Gastrocnemius medialis (tissue), 4 donors: ENCODE data around the gene CAP1. TPM values are rescaled to one million over a fixed set of nuclear protein-coding genes. Genes with fewer than 3 reads are reported as not detected.
A peak's percentile ranks its signal among the peaks of the same experiment; 100 is the strongest.

Experiments used
- ATAC-seq, 2 donors: fragments of 150-250 bp; one replicate each; pipeline ENCODE4 v1.9.1; 2016
- DNase-seq, 2 donors: peaks; one replicate each; pipeline ENCODE4 v3.0.0-alpha.2; 2019
- H3K27ac ChIP-seq, 4 donors: fragments of 200-600 bp; sonication (generic); 1 replicate in 1 of 4; 2 replicates in 3 of 4; pipeline ENCODE4 v1.5.1; 2016 to 2018; ENCODE audit warnings: mild to moderate bottlenecking in 2 of 4, moderate library complexity in 1 of 4
- H3K27me3 ChIP-seq, 3 donors: fragments of 200-600 bp; sonication (generic) in 2 of 3; 1 replicate in 1 of 3; 2 replicates in 2 of 3; pipeline versions ENCODE4 v1.5.1 to v1.6.0; 2016 to 2019; ENCODE audit warnings: mild to moderate bottlenecking in 1 of 3, moderate library complexity in 1 of 3
- H3K36me3 ChIP-seq, 2 donors: fragments of 200-600 bp; sonication (generic) in 1 of 2; one replicate each; pipeline ENCODE4 v1.5.1; 2017 to 2018
- H3K4me1 ChIP-seq, 2 donors: fragments of 200-600 bp; sonication (generic) in 1 of 2; one replicate each; pipeline ENCODE4 v1.5.1; 2016 to 2017; ENCODE audit warnings: mild to moderate bottlenecking in 2 of 2
- H3K4me3 ChIP-seq, 4 donors: fragments of 200-600 bp; sonication (generic) in 3 of 4; 1 replicate in 1 of 4; 2 replicates in 3 of 4; pipeline ENCODE4 v1.5.1; 2016 to 2019; ENCODE audit warnings: mild to moderate bottlenecking in 2 of 4
- H3K9me3 ChIP-seq, 3 donors: fragments of 200-600 bp; sonication (generic) in 2 of 3; 1 replicate in 1 of 3; 2 replicates in 2 of 3; pipeline ENCODE4 v1.5.1; 2016 to 2019
- POLR2A ChIP-seq, 2 donors: fragments of 450-650 bp; IDR thresholded peaks; one replicate each; pipeline ENCODE4 v1.6.1; 2017; ENCODE audit warnings: antibody characterized with exemption in 2 of 2, mild to moderate bottlenecking in 2 of 2, moderate library complexity in 2 of 2
- in situ Hi-C, 4 donors: fragments of 200-750 bp; cut with MboI; loops; one replicate each; pipeline versions ENCODE4 v1.15.0 to v1.8.0; 2017; ENCODE audit warnings: low sequenced_read_pairs in 4 of 4
- intact Hi-C: fragments of 100-400 bp; cut with DNase I; formaldehyde crosslinking; loops from one replicate; pipeline ENCODE4 v1.15.1; 2023; ENCODE audit warnings: low total_unique reads
- total RNA-seq, 4 donors: library from RNA; depleted of rRNA; stranded (reverse); fragments of >200 nt; gene quantifications; one replicate each; pipeline versions ENCODE4 v1.1.0 to v1.2.3, GENCODE V29; 2016
- TF ChIP-seq, protein P1 (sequence below), 5 experiments: fragments of 450-650 bp in 3 of 5; fragments of 200-600 bp in 2 of 5; sonication (generic) in 2 of 5; IDR thresholded peaks in 4 of 5; conservative IDR thresholded peaks in 1 of 5; 1 replicate in 4 of 5; 2 replicates in 1 of 5; pipeline ENCODE4 v1.5.1; 2016 to 2019; ENCODE audit warnings: antibody characterized with exemption in 5 of 5, mild to moderate bottlenecking in 3 of 5, moderate library complexity in 3 of 5

CAP1 gene
- total RNA-seq, 4 donors from 2014 or later = 35.5 to 67.0 (median 48.7) TPM

DNA sequence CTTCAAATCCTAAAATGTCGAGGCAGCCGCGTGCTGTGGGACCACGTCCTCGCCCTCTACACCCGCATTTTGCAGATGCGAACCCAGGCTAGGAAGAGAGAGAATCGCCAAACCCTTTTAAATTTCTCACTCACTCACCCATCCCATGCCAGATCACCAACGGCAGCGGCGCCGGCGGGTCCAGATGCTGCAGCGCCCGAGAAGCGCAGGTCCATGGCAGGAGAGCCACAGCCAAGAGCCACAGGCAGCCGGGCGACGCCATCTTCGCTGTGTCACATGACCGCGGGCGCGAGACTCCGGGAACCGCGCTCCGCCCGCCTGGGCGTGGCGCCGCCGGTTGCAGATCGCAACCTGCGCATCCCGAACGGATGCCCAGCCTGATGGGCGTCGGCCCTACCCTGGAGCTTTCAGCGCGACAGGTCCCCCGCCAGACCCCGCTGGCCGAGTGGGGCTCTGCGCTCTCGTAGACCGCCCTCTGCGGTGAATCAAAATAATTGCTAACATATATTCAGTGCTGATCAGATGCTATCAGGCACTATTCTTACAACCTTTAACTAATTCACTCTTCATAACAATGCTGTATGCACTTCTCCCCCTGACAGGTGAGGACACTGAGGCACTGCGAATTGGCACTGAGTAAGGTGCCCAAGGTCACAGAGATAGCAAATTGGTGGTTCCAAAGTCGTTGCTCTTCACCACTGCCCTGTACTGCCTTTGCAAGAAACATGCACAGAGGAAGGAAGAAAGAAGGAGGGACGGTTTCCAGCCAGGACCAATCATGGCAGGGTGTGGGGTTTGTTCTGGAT is 56.7 kb downstream of the CAP1 start, which contains the start of gene PPT1:
Gene PPT1, minus strand, starts transcription at position 276 of the 806 bp plus-strand sequence. Its CDS starts 14 bp downstream, at position 262.
- peaks cover 0 to 2% of the 10 kb centered on the region in 2 donors for H3K36me3 ChIP-seq
- DNase-seq (peak; percentile 53 to 55), ATAC-seq (peak; percentile 84 to 91)
- H3K4me3 ChIP-seq = peak within 1 kb of the TSS; percentile 74 to 83 (median 78)
- peaks cover 12 to 13% of the 10 kb centered on the region in 2 donors for H3K4me1 ChIP-seq
- in situ Hi-C loops (no loop called here), intact Hi-C loops (loop anchor here (5.0 kb wide), 1 partner anchor 65 kb away; the partner anchor contains the start of gene RLF)
- H3K27ac ChIP-seq = peak within 1 kb of the TSS; percentile 59 to 75 (median 65)
- no peaks in the 10 kb centered on the region for H3K9me3 ChIP-seq
- H3K27me3 ChIP-seq = no peaks in the 10 kb centered on the region
- peak in 1 of 2 donors; percentile 14 for TF ChIP-seq POLR2A (IDR thresholded peaks at IDR 0.05)
- TF ChIP-seq, protein P1, sequence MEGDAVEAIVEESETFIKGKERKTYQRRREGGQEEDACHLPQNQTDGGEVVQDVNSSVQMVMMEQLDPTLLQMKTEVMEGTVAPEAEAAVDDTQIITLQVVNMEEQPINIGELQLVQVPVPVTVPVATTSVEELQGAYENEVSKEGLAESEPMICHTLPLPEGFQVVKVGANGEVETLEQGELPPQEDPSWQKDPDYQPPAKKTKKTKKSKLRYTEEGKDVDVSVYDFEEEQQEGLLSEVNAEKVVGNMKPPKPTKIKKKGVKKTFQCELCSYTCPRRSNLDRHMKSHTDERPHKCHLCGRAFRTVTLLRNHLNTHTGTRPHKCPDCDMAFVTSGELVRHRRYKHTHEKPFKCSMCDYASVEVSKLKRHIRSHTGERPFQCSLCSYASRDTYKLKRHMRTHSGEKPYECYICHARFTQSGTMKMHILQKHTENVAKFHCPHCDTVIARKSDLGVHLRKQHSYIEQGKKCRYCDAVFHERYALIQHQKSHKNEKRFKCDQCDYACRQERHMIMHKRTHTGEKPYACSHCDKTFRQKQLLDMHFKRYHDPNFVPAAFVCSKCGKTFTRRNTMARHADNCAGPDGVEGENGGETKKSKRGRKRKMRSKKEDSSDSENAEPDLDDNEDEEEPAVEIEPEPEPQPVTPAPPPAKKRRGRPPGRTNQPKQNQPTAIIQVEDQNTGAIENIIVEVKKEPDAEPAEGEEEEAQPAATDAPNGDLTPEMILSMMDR (IDR thresholded peaks at IDR 0.05 in 4 of 5, conservative IDR thresholded peaks at IDR 0.05 in 1 of 5) = peak in 1 of 5 experiments; percentile 22

DNA sequence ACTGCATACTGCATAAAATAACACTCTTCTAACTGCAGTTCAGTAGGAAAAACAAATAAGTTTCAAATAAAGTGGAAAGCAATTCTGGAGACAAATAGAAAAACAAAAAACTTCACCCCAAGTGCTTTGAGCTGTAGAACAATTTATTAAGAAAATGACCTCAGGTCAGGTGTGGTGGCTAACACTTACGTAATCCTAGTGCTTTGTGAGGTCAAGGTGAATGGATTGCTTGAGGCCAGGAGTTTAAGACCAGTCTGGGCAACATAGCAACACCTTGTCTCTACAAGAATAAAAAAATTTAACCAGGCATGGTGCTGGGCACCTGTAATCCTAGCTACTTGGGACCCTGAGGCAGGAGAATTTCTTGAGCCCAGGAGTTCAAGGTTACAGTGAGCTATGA is 61.5 kb downstream of the CAP1 start:
- in situ Hi-C loops (no loop called here), intact Hi-C loops (no loop called here)
- peaks cover 6% of the 10 kb centered on the region in 2 donors for H3K4me1 ChIP-seq
- ATAC-seq (no peak), DNase-seq (no peak)
- no peaks in the 10 kb centered on the region for H3K27me3 ChIP-seq
- TF ChIP-seq POLR2A (IDR thresholded peaks at IDR 0.05) = no peak
- TF ChIP-seq, protein P1 (IDR thresholded peaks at IDR 0.05 in 4 of 5, conservative IDR thresholded peaks at IDR 0.05 in 1 of 5) = no peak
- H3K4me3 ChIP-seq = no peak overlapping the region
- H3K36me3 ChIP-seq = no peaks in the 10 kb centered on the region
- no peaks in the 10 kb centered on the region for H3K9me3 ChIP-seq
- no peak overlapping the region for H3K27ac ChIP-seq

DNA sequence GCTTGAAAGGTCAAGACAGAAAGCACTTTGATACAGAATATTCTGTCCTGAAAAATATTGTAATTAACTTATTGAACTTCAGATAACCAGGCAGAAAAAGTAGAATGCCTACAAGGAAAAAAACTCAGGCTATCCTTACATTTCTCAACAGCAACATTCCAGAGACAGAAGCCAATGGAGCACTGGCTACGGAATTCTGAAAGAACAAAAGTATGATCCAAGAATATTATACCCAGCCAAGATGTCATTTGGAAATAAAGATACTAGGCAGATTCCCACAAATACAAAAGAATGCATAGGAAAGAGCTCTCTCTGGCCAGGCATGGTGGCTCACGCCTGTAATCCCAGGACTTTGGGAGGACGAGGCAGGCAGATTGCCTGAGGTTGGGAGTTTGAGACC is 62.4 kb downstream of the CAP1 start:
- intact Hi-C loops = no loop called here
- ATAC-seq (no peak), DNase-seq (no peak)
- no peak overlapping the region for H3K27ac ChIP-seq
- no peaks in the 10 kb centered on the region for H3K9me3 ChIP-seq
- H3K4me1 ChIP-seq = no peaks in the 10 kb centered on the region
- H3K27me3 ChIP-seq = no peaks in the 10 kb centered on the region
- no peak overlapping the region for H3K4me3 ChIP-seq
- no peak for TF ChIP-seq POLR2A (IDR thresholded peaks at IDR 0.05)
- TF ChIP-seq, protein P1 (IDR thresholded peaks at IDR 0.05 in 4 of 5, conservative IDR thresholded peaks at IDR 0.05 in 1 of 5) = no peak
- no peaks in the 10 kb centered on the region for H3K36me3 ChIP-seq
- in situ Hi-C loops = no loop called here

DNA sequence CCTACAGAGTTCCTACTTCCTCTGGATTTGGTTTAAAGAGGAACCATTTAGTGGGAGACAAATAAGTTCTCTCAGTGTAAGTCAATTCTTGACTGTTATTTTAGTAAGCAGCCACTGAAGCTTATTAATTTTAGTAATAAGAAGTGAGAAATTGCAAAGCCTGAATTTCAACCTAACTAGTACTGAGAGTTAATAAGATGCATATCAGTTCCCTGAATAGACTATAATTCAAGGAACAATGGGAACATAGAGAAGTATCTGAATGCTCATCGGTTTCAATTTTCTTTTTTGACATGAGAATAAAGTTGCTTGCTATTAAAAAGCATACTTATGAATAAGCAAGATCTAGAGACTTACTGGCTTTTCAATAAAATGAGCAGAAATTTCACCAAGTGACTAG is 64.5 kb downstream of the CAP1 start:
- ATAC-seq (no peak), DNase-seq (no peak)
- Histone ChIP-seq H3K27me3 (peaks cover 0 to 2% (median 0%) of the 10 kb centered on the region in 3 donors), H3K9me3 (no peaks in the 10 kb centered on the region), H3K27ac (no peak overlapping the region), H3K36me3 (no peaks in the 10 kb centered on the region), H3K4me1 (no peaks in the 10 kb centered on the region), H3K4me3 (no peak overlapping the region)
- intact Hi-C loops = no loop called here
- TF ChIP-seq, protein P1 (IDR thresholded peaks at IDR 0.05 in 4 of 5, conservative IDR thresholded peaks at IDR 0.05 in 1 of 5) = no peak
- no peak for TF ChIP-seq POLR2A (IDR thresholded peaks at IDR 0.05)
- in situ Hi-C loops = no loop called here
